Keratinocyte (primary cell): Measurements from ENCODE around the gene LEKR1. TPM values are rescaled to one million over a fixed set of nuclear protein-coding genes. Genes with fewer than 3 reads are reported as not detected.

Experiments used
- DNase-seq: peaks from one replicate; pipeline ENCODE4 v3.0.0-alpha.2; 2011; ENCODE audit warnings: low read depth, missing footprints, low spot score
- FAIRE-seq: peaks from 2 replicates; lab custom pipeline; 2011; peaks lifted over from hg19 to GRCh38; lab: Jason Lieb, UNC
- H2AFZ ChIP-seq: 2 replicates; pipeline ENCODE4 v1.6.0; 2012; ENCODE audit warnings: low read length, control low read depth, inconsistent platforms; ENCODE audit not compliant: control insufficient read depth
- H3K27ac ChIP-seq: 2 replicates; pipeline ENCODE4 v1.5.1; 2011; ENCODE audit warnings: low read length; ENCODE audit not compliant: control insufficient read depth, insufficient read depth
- H3K27me3 ChIP-seq: 3 replicates; pipeline ENCODE4 v1.6.0; 2011; ENCODE audit warnings: low read length; ENCODE audit not compliant: control insufficient read depth, insufficient read depth; ENCODE audit errors: extremely low read depth
- H3K36me3 ChIP-seq, 2 experiments: 2 replicates in 1 of 2; 3 replicates in 1 of 2; pipeline ENCODE4 v1.5.1; 2011; ENCODE audit warnings: low read length in 2 of 2, mild to moderate bottlenecking in 1 of 2; ENCODE audit not compliant: control insufficient read depth in 2 of 2, insufficient read depth in 2 of 2; ENCODE audit errors: extremely low read depth in 1 of 2
- H3K4me1 ChIP-seq: 3 replicates; pipeline ENCODE4 v1.5.1; 2011; ENCODE audit warnings: low read length; ENCODE audit not compliant: control insufficient read depth, insufficient read depth; ENCODE audit errors: extremely low read depth
- H3K4me2 ChIP-seq: 3 replicates; pipeline ENCODE4 v1.6.0; 2011; ENCODE audit warnings: low read depth, low read length; ENCODE audit not compliant: control insufficient read depth, insufficient read depth; ENCODE audit errors: extremely low read depth
- H3K4me3 ChIP-seq, 3 experiments: fragments of 200-600 bp in 1 of 3; sonication (generic) in 1 of 3; 2 replicates in 2 of 3; 3 replicates in 1 of 3; pipeline ENCODE4 v1.5.1; 2011 to 2016; ENCODE audit warnings: low read length in 3 of 3, mild to moderate bottlenecking in 3 of 3, control low read depth in 2 of 3, inconsistent platforms in 1 of 3, low read depth in 1 of 3, mixed read lengths in 1 of 3, mixed run types in 1 of 3, moderate library complexity in 1 of 3; ENCODE audit not compliant: control insufficient read depth in 2 of 3, insufficient read depth in 2 of 3; ENCODE audit errors: extremely low read depth in 1 of 3
- H3K79me2 ChIP-seq: 2 replicates; pipeline ENCODE4 v1.6.0; 2012; ENCODE audit warnings: low read length; ENCODE audit not compliant: control insufficient read depth, insufficient read depth
- H3K9ac ChIP-seq: 3 replicates; pipeline ENCODE4 v1.6.0; 2011; ENCODE audit warnings: low read length; ENCODE audit not compliant: control insufficient read depth, insufficient read depth; ENCODE audit errors: extremely low read depth
- H3K9me1 ChIP-seq: 3 replicates; pipeline ENCODE4 v1.6.0; 2011; ENCODE audit warnings: low read length; ENCODE audit not compliant: control insufficient read depth, insufficient read depth; ENCODE audit errors: extremely low read depth
- H3K9me3 ChIP-seq: 2 replicates; pipeline ENCODE4 v1.5.1; 2012; ENCODE audit warnings: low read depth, low read length; ENCODE audit not compliant: control insufficient read depth
- H4K20me1 ChIP-seq: 3 replicates; pipeline ENCODE4 v1.6.0; 2011; ENCODE audit warnings: low read length; ENCODE audit not compliant: control insufficient read depth, insufficient read depth; ENCODE audit errors: extremely low read depth
- CTCF ChIP-seq, 3 experiments: IDR thresholded peaks in 1 of 3; conservative IDR thresholded peaks in 1 of 3; optimal IDR thresholded peaks in 1 of 3; 2 replicates in 2 of 3; 3 replicates in 1 of 3; pipeline versions ENCODE3 to v1.5.1; 2011; ENCODE audit warnings: low read length in 3 of 3, mild to moderate bottlenecking in 3 of 3, moderate library complexity in 2 of 3, control low read depth in 1 of 3, inconsistent platforms in 1 of 3; ENCODE audit not compliant: insufficient read depth in 2 of 3; ENCODE audit errors: extremely low read depth in 1 of 3
- EZH2 ChIP-seq: IDR thresholded peaks from one replicate; pipeline ENCODE4 v1.6.1; 2012; ENCODE audit warnings: inconsistent platforms, mild to moderate bottlenecking, low read length, moderate library complexity
- dilution Hi-C: fragments of 300-500 bp; cut with MboI; formaldehyde crosslinking; loops from one replicate; pipeline ENCODE4 v1.7.0; 2020; ENCODE audit warnings: low sequenced_read_pairs; ENCODE audit not compliant: extremely low pct_ligation_motif_present
- polyA plus RNA-seq, 5 experiments: library from polyadenylated mRNA; depleted of rRNA in 3 of 5; stranded (reverse) in 3 of 5; stranded (forward) in 1 of 5; unstranded in 1 of 5; fragments of >200 nt; gene quantifications; 1 replicate in 1 of 5; 2 replicates in 3 of 5; 3 replicates in 1 of 5; pipeline versions ENCODE4 v1.2.1 to v1.2.3, GENCODE V29; 2011 to 2012; ENCODE audit warnings: missing spikeins in 2 of 5, low read depth in 1 of 5, low replicate concordance in 1 of 5

Gene LEKR1
- polyA plus RNA-seq, 1 donor (not counting 4 experiments of a cell fraction or from before 2014, with no cell fraction given) = 0.63 TPM

GRCh38 chr3:157042226-157042625, 216.1 kb downstream of the LEKR1 start:
- FAIRE-seq (no peak), DNase-seq (no peak)
- H4K20me1 ChIP-seq = no peaks in the 10 kb centered on the region
- no peaks in the 10 kb centered on the region for H3K36me3 ChIP-seq
- no peak for TF ChIP-seq CTCF (optimal IDR thresholded peaks at IDR 0.05 in 1 of 3, IDR thresholded peaks at IDR 0.05 in 1 of 3, conservative IDR thresholded peaks at IDR 0.05 in 1 of 3; ENCODE audit: extremely low read depth in 1 of 3, insufficient read depth in 2 of 3, low read length in 3 of 3)
- no peak for TF ChIP-seq EZH2
- H3K27ac ChIP-seq = no peak overlapping the region
- H3K9me3 ChIP-seq = no peaks in the 10 kb centered on the region
- H3K4me1 ChIP-seq = no peaks in the 10 kb centered on the region
- H3K4me2 ChIP-seq = no peak overlapping the region
- no peaks in the 10 kb centered on the region for H3K27me3 ChIP-seq
- H3K79me2 ChIP-seq = no peaks in the 10 kb centered on the region
- dilution Hi-C loops = no loop called here
- H3K9ac ChIP-seq = no peak overlapping the region
- no peak overlapping the region for H3K4me3 ChIP-seq
- no peak overlapping the region for H2AFZ ChIP-seq
- no peaks in the 10 kb centered on the region for H3K9me1 ChIP-seq

GRCh38 chr3:157043771-157044170, 217.6 kb downstream of the LEKR1 start:
- H3K4me2 ChIP-seq = no peak overlapping the region
- FAIRE-seq (no peak), DNase-seq (no peak)
- dilution Hi-C loops = no loop called here
- H3K4me1 ChIP-seq = no peaks in the 10 kb centered on the region
- no peaks in the 10 kb centered on the region for H4K20me1 ChIP-seq
- no peak overlapping the region for H3K4me3 ChIP-seq
- no peak overlapping the region for H3K27ac ChIP-seq
- no peak for TF ChIP-seq CTCF (optimal IDR thresholded peaks at IDR 0.05 in 1 of 3, IDR thresholded peaks at IDR 0.05 in 1 of 3, conservative IDR thresholded peaks at IDR 0.05 in 1 of 3; ENCODE audit: extremely low read depth in 1 of 3, insufficient read depth in 2 of 3, low read length in 3 of 3)
- TF ChIP-seq EZH2 = no peak
- no peaks in the 10 kb centered on the region for H3K27me3 ChIP-seq
- no peaks in the 10 kb centered on the region for H3K9me3 ChIP-seq
- no peaks in the 10 kb centered on the region for H3K36me3 ChIP-seq
- no peak overlapping the region for H3K9ac ChIP-seq
- H3K79me2 ChIP-seq = no peaks in the 10 kb centered on the region
- H3K9me1 ChIP-seq = no peaks in the 10 kb centered on the region
- H2AFZ ChIP-seq = no peak overlapping the region
